Fibroblast of lung (primary cell): ENCODE results near the gene SARM1. TPM values are rescaled to one million over a fixed set of nuclear protein-coding genes. Genes with fewer than 3 reads are reported as not detected.

Source experiments
- DNase-seq, 2 donors: peaks; one replicate each; pipeline versions ENCODE4 v3.0.0 to v3.0.0-alpha.2; 2010; ENCODE audit warnings: low read depth in 2 of 2
- H2AFZ ChIP-seq: 2 replicates; pipeline ENCODE4 v1.5.1; 2012; ENCODE audit warnings: low read length, control low read depth, inconsistent platforms
- H3K27ac ChIP-seq: 2 replicates; pipeline ENCODE4 v1.5.1; 2011; ENCODE audit warnings: low read length, control low read depth; ENCODE audit not compliant: insufficient read depth
- H3K27me3 ChIP-seq: 2 replicates; pipeline ENCODE4 v1.5.1; 2011; ENCODE audit warnings: mild to moderate bottlenecking, low read length; ENCODE audit not compliant: control insufficient read depth, insufficient read depth
- H3K36me3 ChIP-seq: 2 replicates; pipeline ENCODE4 v1.5.1; 2011; ENCODE audit warnings: low read length; ENCODE audit not compliant: control insufficient read depth, insufficient read depth
- H3K4me1 ChIP-seq: 2 replicates; pipeline ENCODE4 v1.5.1; 2011; ENCODE audit warnings: low read length; ENCODE audit not compliant: control insufficient read depth, insufficient read depth; ENCODE audit errors: extremely low read depth
- H3K4me2 ChIP-seq: 2 replicates; pipeline ENCODE4 v1.5.1; 2011; ENCODE audit warnings: low read length, control low read depth; ENCODE audit not compliant: insufficient read depth; ENCODE audit errors: extremely low read depth
- H3K4me3 ChIP-seq, 4 experiments: fragments of 200-600 bp in 1 of 4; sonication (generic) in 1 of 4; replicated peaks in 1 of 4; 2 replicates each; pipeline ENCODE4 v1.5.1; 2011 to 2016; ENCODE audit warnings: low read length in 4 of 4, low read depth in 3 of 4, mild to moderate bottlenecking in 3 of 4, control low read depth in 2 of 4, inconsistent platforms in 1 of 4, mixed read lengths in 1 of 4; ENCODE audit not compliant: insufficient read depth in 1 of 4; ENCODE audit errors: control extremely low read depth in 1 of 4
- H3K79me2 ChIP-seq: 2 replicates; pipeline ENCODE4 v1.5.1; 2012; ENCODE audit warnings: mild to moderate bottlenecking, low read length, inconsistent platforms; ENCODE audit not compliant: control insufficient read depth, insufficient read depth
- H3K9ac ChIP-seq: 2 replicates; pipeline ENCODE4 v1.5.1; 2011; ENCODE audit warnings: mild to moderate bottlenecking, low read length, control low read depth; ENCODE audit not compliant: insufficient read depth
- H3K9me3 ChIP-seq: 2 replicates; pipeline ENCODE4 v1.5.1; 2012; ENCODE audit warnings: low read depth, low read length; ENCODE audit not compliant: control insufficient read depth, insufficient read depth
- H4K20me1 ChIP-seq: 2 replicates; pipeline ENCODE4 v1.5.1; 2011; ENCODE audit warnings: low read length; ENCODE audit not compliant: control insufficient read depth, insufficient read depth; ENCODE audit errors: extremely low read depth
- CTCF ChIP-seq, 2 donors: IDR thresholded peaks in 1 of 2; conservative IDR thresholded peaks in 1 of 2; 1 replicate in 1 of 2; 2 replicates in 1 of 2; pipeline ENCODE4 v1.5.1; 2011 to 2012; ENCODE audit warnings: low read length in 2 of 2, control low read depth in 1 of 2, inconsistent platforms in 1 of 2, low read depth in 1 of 2, mild to moderate bottlenecking in 1 of 2
- EZH2 ChIP-seq: IDR thresholded peaks from 2 replicates; pipeline ENCODE4 v1.5.1; 2012; ENCODE audit warnings: low read length, control low read depth, mild to moderate bottlenecking; ENCODE audit errors: missing control alignments
- polyA plus RNA-seq, 2 donors: library from polyadenylated mRNA; depleted of rRNA in 1 of 2; stranded (reverse) in 1 of 2; unstranded in 1 of 2; fragments of >200 nt; gene quantifications; 2 replicates each; pipeline ENCODE4 v1.2.1, GENCODE V29; 2011 to 2012; ENCODE audit warnings: missing spikeins in 1 of 2
- total RNA-seq: library from RNA; depleted of rRNA; stranded (reverse); fragments of >200 nt; gene quantifications from 2 replicates; pipeline ENCODE4 v1.2.1, GENCODE V29; 2014

Gene SARM1
- total and polyA plus RNA-seq, 2 donors (not counting 1 experiment from before 2014, with no cell fraction given): 3.1 to 10.8 TPM

GRCh38 chr17:28331891-28332420 lies 39.5 kb upstream of the SARM1 start:
- no peaks in the 10 kb centered on the region for H4K20me1 ChIP-seq
- H3K4me1 ChIP-seq: peaks cover 15% of the 10 kb centered on the region
- TF ChIP-seq CTCF (conservative IDR thresholded peaks at IDR 0.05 in 1 of 2, IDR thresholded peaks at IDR 0.05 in 1 of 2; ENCODE audit: low read depth in 1 of 2, low read length in 2 of 2): no peak
- no peak for TF ChIP-seq EZH2
- peaks cover 30% of the 10 kb centered on the region for H3K79me2 ChIP-seq
- no peaks in the 10 kb centered on the region for H3K27me3 ChIP-seq
- peaks cover 10% of the 10 kb centered on the region for H3K36me3 ChIP-seq
- H3K9ac ChIP-seq: no peak overlapping the region
- no peak overlapping the region for H3K4me3 ChIP-seq
- no peak overlapping the region for H2AFZ ChIP-seq
- H3K27ac ChIP-seq: no peak overlapping the region
- no peak overlapping the region for H3K4me2 ChIP-seq
- no peak for DNase-seq
- no peaks in the 10 kb centered on the region for H3K9me3 ChIP-seq

- Histone ChIP-seq H4K20me1 (no peaks in the 10 kb centered on the region), H3K27me3 (no peaks in the 10 kb centered on the region), H3K4me2 (no peak overlapping the region), H3K27ac (no peak overlapping the region), H2AFZ (no peak overlapping the region), H3K4me3 (no peak overlapping the region), H3K9ac (no peak overlapping the region), H3K36me3 (peaks cover 9% of the 10 kb centered on the region), H3K9me3 (no peaks in the 10 kb centered on the region), H3K79me2 (peaks cover 42% of the 10 kb centered on the region), H3K4me1 (peaks cover 17% of the 10 kb centered on the region)
- DNase-seq: no peak
- TF ChIP-seq EZH2 (no peak), CTCF (conservative IDR thresholded peaks at IDR 0.05 in 1 of 2, IDR thresholded peaks at IDR 0.05 in 1 of 2; ENCODE audit: low read depth in 1 of 2, low read length in 2 of 2) (no peak)
Observed at GRCh38 chr17:28333083-28333746, 38.3 kb upstream of the SARM1 start.

- H3K4me2 ChIP-seq: peak overlapping the region; percentile 100
- no peak overlapping the region for H2AFZ ChIP-seq
- peak overlapping the region; percentile 99 for H3K27ac ChIP-seq
- peak overlapping the region; percentile 94 for H3K9ac ChIP-seq
- H3K79me2 ChIP-seq: peaks cover 43% of the 10 kb centered on the region
- no peak for TF ChIP-seq CTCF (conservative IDR thresholded peaks at IDR 0.05 in 1 of 2, IDR thresholded peaks at IDR 0.05 in 1 of 2; ENCODE audit: low read depth in 1 of 2, low read length in 2 of 2)
- TF ChIP-seq EZH2: no peak
- peak overlapping the region; percentile 60 to 99 (median 86) for H3K4me3 ChIP-seq
- peaks cover 17% of the 10 kb centered on the region for H3K4me1 ChIP-seq
- H3K9me3 ChIP-seq: no peaks in the 10 kb centered on the region
- H4K20me1 ChIP-seq: no peaks in the 10 kb centered on the region
- H3K36me3 ChIP-seq: peaks cover 8% of the 10 kb centered on the region
- H3K27me3 ChIP-seq: no peaks in the 10 kb centered on the region
- DNase-seq: no peak
Observed at GRCh38 chr17:28334171-28334570, 37.3 kb upstream of the SARM1 start.
